Measurements from ENCODE around the gene GRM4.
"Not testable (repeated sequence)": the region's sequence is repeated elsewhere in the genome, so short reads cannot be mapped to it uniquely, and the experiment has no call there.

GRM4 gene

GRCh38 chr6:34045771-34046170 lies 100.1 kb downstream of the GRM4 start:
- peak; percentile 48 for DNase-seq (ENCODE audit: low read depth, low spot score)

- DNase-seq (ENCODE audit: low read depth, low spot score), result no peak
Measured at GRCh38 chr6:34044945-34045595, 100.8 kb downstream of the GRM4 start.

DNA sequence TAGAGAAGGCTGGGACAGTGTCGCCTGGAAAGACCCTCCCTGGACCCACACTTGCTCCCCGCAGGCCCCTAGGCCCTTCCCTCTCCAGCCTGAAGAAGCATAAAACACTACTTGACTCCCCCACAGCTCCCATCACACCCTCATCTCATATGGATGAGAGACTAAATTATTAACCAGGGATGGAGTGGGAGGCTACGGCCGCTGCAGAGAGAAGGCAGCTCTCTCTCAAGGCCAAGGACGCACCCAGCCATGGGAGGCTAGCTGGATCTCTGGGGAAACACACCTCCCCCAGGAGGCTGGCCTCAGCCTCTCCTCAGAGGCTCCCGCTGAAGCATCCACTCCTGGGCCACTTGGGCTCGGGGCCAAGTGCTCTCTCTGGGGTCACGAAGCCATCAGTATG lies 102.5 kb downstream of the GRM4 start:
- DNase-seq (ENCODE audit: low read depth, low spot score), result no peak

DNA sequence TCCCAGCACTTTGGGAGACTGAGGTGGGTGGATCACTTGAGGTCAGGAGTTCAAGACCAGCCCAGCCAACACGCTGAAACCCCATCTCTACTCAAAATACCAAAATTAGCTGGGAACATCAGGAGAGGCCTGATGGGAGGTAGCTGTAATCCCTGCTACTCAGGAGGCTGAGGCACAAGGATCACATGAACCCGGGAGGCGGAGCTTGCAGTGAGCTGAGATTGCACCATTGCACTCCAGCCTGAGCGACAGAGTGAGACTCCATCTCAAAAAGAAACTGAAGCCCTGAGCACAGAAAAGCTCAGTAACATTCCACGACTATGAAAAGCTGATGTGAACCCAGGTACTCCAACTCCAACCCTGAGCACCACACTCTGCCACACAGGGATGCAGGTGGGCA lies 103.9 kb downstream of the GRM4 start:
- not testable (repeated sequence) for DNase-seq (ENCODE audit: low read depth, low spot score)

GRCh38 chr6:34041385-34041784 lies 104.5 kb downstream of the GRM4 start:
- no peak for DNase-seq (ENCODE audit: low read depth, low spot score)

DNA sequence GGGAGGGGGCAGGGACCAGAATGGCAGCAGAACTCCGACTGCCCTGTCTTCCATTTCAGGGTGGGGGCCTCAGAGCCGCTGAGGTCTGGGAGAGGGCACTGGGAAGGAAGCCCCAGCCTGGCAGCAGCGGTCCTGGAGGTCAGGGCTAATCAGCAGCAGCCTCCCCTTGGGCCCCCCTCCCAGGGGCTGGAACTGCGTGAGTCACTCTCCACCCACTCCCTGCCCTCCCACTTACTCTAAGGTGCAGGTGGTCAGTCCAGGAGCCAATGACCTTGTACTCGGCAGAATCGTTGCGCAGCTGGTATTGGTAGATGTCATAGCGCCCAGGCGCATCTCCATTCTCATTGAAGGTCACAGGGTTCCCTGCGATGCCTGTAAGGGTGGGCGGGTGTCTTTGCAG lies 105.9 kb downstream of the GRM4 start:
- no peak for DNase-seq (ENCODE audit: low read depth, low spot score)

- DNase-seq (ENCODE audit: low read depth, low spot score), result no peak
Measured at GRCh38 chr6:34037151-34037550, 108.7 kb downstream of the GRM4 start.

GRCh38 chr6:34036357-34037069 lies 109.4 kb downstream of the GRM4 start:
- no peak for DNase-seq (ENCODE audit: low read depth, low spot score)

GRCh38 chr6:34035704-34036356 lies 110.1 kb downstream of the GRM4 start:
- no peak for DNase-seq (ENCODE audit: low read depth, low spot score)

- DNase-seq (ENCODE audit: low read depth, low spot score), result no peak
Measured at GRCh38 chr6:34035161-34035560, 110.7 kb downstream of the GRM4 start.

DNA sequence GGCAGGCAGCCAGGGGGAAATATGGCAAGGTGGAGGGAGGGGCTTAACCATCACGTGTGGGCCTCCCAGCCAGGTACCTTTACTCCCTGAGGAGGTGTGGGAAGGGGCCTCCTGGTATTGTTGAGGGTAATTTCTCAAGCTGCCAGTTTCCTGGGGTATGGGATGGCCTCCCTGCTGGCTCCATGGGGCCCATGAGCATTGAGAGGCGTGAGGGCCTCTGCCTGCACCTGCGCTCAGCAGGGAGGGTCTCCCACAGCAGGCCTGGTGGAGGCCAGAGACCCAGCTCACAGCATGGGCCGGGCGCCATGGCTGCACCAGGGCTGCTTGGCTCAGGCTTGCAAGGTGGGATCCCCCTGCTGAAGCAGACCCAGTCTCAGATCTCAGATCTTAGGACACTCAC lies 113.0 kb downstream of the GRM4 start:
- no peak for DNase-seq (ENCODE audit: low read depth, low spot score)

DNA sequence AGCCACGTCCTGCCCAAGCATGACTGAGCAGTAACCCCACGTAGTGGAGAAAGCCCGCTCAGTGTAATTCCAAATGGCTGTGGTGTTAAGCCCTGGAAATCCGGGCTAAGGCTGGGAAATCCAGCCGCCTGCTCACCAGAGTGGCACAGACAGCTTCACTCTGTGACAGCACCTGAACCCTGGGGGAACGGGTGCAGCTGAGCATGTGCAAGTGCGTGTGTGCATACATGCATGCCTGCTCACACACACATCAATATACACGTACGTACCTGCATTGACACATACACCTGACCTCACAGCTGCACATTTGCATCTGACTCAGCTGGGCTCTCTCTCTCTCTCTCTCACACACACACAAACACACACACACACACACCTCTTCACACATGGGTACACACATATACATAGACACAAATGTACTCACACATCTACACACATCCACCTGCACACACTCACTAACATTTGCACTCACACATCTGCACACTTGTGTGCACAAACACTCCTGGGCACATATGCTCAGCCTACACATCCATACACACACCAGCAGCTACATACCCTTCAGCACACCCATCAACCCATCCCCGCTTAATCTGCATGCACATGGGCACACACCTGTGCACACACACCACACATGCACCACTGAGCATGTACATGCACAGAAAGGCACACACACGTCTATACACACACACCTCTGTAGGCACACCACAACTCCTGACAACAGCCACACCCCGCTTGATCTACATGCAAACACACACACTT lies 114.1 kb downstream of the GRM4 start:
- DNase-seq (ENCODE audit: low read depth, low spot score), result no peak

GRCh38 chr6:34030831-34031624 lies 114.9 kb downstream of the GRM4 start:
- peak; percentile 48 for DNase-seq (ENCODE audit: low read depth, low spot score)

- DNase-seq (ENCODE audit: low read depth, low spot score), result no peak
Measured at GRCh38 chr6:34029489-34030280, 116.2 kb downstream of the GRM4 start.

GRCh38 chr6:34028691-34029360 lies 117.1 kb downstream of the GRM4 start:
- DNase-seq (ENCODE audit: low read depth, low spot score), result no peak

- no peak for DNase-seq (ENCODE audit: low read depth, low spot score)
Measured at GRCh38 chr6:34027939-34028441, 117.9 kb downstream of the GRM4 start.

DNA sequence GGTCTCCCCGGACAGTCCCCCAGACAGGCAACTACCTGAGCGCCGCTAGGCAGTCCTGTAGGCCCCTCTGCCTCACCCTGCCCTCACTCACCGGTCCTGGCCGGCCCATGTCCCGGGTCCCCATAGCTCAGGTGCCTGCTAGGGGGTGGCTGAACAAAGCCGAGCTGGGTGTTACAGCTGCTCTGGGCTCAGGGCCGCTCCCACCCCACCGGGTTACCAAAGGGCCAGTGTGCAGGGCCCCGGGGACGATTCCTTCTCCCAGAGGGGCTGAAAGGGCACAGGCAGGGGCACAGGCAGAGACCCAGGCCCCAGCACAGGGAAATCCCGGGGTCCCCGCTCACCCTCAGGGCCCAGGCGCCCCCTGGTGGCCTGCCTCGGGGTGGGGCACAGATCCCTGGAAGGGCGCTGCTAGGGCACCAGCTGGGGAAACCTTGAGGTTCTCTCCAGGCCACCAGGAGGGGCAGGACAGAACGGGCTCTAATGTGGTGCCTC lies 118.4 kb downstream of the GRM4 start:
- DNase-seq (ENCODE audit: low read depth, low spot score), result peak; percentile 59

DNA sequence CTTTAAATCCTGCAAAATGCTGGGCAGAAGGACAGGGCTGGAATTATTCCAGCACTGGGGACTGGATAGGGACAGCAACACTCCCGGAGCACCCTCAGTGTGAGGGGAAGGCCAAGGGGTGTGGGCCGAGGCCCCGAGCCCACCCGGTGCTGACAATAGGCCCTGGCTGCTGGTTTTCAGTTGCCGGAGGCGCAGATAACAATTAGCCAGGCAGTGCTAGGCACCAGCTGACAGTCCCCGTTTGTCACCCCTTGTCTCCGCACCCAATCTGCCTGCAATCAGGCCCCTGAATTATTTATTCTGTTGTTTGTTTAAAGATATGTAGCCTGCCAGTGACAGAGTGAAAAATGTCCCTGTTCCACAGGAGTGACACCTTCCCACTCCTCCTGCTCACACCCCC lies 120.0 kb downstream of the GRM4 start:
- DNase-seq (ENCODE audit: low read depth, low spot score), result peak; percentile 30

GRCh38 chr6:34025112-34025807 lies 120.6 kb downstream of the GRM4 start:
- peak; percentile 72 for DNase-seq (ENCODE audit: low read depth, low spot score)

Data from ELF-1 (cell line).